ENCODE measurements around the gene RABEPK. TPM values are rescaled to one million over a fixed set of nuclear protein-coding genes. Genes with fewer than 3 reads are reported as not detected.

Gene RABEPK, protein sequence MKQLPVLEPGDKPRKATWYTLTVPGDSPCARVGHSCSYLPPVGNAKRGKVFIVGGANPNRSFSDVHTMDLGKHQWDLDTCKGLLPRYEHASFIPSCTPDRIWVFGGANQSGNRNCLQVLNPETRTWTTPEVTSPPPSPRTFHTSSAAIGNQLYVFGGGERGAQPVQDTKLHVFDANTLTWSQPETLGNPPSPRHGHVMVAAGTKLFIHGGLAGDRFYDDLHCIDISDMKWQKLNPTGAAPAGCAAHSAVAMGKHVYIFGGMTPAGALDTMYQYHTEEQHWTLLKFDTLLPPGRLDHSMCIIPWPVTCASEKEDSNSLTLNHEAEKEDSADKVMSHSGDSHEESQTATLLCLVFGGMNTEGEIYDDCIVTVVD
- total RNA-seq (10 to 100 TPM; 13.9 to 18.7 TPM), polyA plus RNA-seq (ENCODE audit: insufficient read length in 6 of 6) (10 to 100 TPM; 23.2 to 28.4 (median 24.3) TPM)
- long read RNA-seq, donor 1, transcript RABEPK-202 (8 exons, 1,504 nt) = minor isoform, 5 of 17 reads
- long read RNA-seq, donor 1, transcript RABEPK-204 (9 exons, 1,466 nt) = major isoform, 11 of 17 reads
- long read RNA-seq, donor 1, partial matches to known transcripts = 0 of 17 reads
- long read RNA-seq, donor 1, other reads (novel, unspliced or antisense) = 0 of 17 reads
- long read RNA-seq, donor 2, partial matches to known transcripts = 0 of 8 reads
- long read RNA-seq, donor 2, other reads (novel, unspliced or antisense) = 0 of 8 reads
- long read RNA-seq, donor 3, partial matches to known transcripts = 0 of 5 reads
- long read RNA-seq, donor 3, other reads (novel, unspliced or antisense) = 0 of 5 reads
- long read RNA-seq, donor 4, transcript RABEPK-204 (9 exons, 1,466 nt) = major isoform, 14 of 40 reads
- long read RNA-seq, donor 4, transcript RABEPK-202 (8 exons, 1,504 nt) = minor isoform, 8 of 40 reads
- long read RNA-seq, donor 4, partial matches to known transcripts = 8 of 40 reads
- long read RNA-seq, donor 4, other reads (novel, unspliced or antisense) = 8 of 40 reads
- long read RNA-seq, donor 5, partial matches to known transcripts = 319 of 327 reads
- long read RNA-seq, donor 5, other reads (novel, unspliced or antisense) = 0 of 327 reads
- long read RNA-seq, donor 6, partial matches to known transcripts = 0 of 6 reads
- long read RNA-seq, donor 6, other reads (novel, unspliced or antisense) = 0 of 6 reads
- long read RNA-seq, donor 7, transcript RABEPK-204 (9 exons, 1,466 nt) = major isoform, 6 of 9 reads
- long read RNA-seq, donor 7, partial matches to known transcripts = 0 of 9 reads
- long read RNA-seq, donor 7, other reads (novel, unspliced or antisense) = 0 of 9 reads
- long read RNA-seq, donor 8, partial matches to known transcripts = 0 of 6 reads
- long read RNA-seq, donor 8, other reads (novel, unspliced or antisense) = 0 of 6 reads
- long read RNA-seq, donor 9 = 0 reads
- long read RNA-seq, donor 10, transcript RABEPK-204 (9 exons, 1,466 nt) = major isoform, 16 of 46 reads
- long read RNA-seq, donor 10, transcript RABEPK-202 (8 exons, 1,504 nt) = minor isoform, 8 of 46 reads
- long read RNA-seq, donor 10, partial matches to known transcripts = 4 of 46 reads
- long read RNA-seq, donor 10, other reads (novel, unspliced or antisense) = 14 of 46 reads
- long read RNA-seq, donor 11, partial matches to known transcripts = 0 of 8 reads
- long read RNA-seq, donor 11, other reads (novel, unspliced or antisense) = 0 of 8 reads
- long read RNA-seq, donor 12, partial matches to known transcripts = 378 of 390 reads
- long read RNA-seq, donor 12, other reads (novel, unspliced or antisense) = 5 of 390 reads

DNA sequence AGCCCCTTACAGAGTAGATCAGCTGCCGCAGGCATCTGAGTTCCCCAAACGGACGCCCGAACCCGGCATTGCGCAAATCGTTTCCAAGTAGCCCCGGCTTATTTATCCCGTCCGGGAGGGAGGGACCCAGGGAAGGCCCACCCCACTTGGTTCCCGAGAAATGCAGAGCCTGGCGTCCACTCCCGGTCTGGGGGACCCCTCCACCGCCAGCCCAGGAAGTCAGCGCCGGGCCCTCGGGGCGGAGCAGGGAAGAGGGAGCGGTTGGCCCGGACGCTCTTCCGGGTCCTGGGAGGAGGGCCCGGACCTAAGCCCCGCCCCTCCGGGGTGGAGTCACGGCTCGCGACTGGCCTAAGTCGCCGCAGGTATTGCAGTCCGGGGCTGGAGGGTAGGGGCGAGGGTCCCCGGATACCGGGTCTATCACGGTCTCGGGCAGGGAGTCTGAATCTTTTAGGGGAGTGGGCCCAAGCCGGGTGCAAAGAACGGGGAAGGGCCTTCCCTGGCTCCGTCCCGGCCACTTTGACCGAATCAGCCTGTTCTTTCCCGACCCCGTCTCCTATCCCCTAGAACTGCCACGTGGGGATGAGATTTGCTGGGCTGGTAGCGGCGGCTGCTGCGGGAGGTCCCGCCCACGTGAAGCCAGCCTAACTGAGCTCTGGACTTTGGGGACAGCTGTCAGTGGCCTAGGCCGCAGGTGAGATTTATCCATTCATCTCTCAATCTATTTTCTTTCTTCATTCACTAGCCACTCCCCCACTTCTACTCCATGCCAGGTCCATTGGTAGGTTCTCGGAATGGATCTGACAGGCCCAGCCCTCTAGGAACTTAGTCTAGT lies at the start of gene RABEPK:
Gene RABEPK (plus strand): TSS at position 327 of the 832 bp plus-strand sequence. CDS start 2,472 bp downstream, outside the sequence.
- TF ChIP-seq, protein P1, sequence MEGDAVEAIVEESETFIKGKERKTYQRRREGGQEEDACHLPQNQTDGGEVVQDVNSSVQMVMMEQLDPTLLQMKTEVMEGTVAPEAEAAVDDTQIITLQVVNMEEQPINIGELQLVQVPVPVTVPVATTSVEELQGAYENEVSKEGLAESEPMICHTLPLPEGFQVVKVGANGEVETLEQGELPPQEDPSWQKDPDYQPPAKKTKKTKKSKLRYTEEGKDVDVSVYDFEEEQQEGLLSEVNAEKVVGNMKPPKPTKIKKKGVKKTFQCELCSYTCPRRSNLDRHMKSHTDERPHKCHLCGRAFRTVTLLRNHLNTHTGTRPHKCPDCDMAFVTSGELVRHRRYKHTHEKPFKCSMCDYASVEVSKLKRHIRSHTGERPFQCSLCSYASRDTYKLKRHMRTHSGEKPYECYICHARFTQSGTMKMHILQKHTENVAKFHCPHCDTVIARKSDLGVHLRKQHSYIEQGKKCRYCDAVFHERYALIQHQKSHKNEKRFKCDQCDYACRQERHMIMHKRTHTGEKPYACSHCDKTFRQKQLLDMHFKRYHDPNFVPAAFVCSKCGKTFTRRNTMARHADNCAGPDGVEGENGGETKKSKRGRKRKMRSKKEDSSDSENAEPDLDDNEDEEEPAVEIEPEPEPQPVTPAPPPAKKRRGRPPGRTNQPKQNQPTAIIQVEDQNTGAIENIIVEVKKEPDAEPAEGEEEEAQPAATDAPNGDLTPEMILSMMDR (IDR thresholded peaks at IDR 0.05) = no peak
- Histone ChIP-seq H3K27me3 (no peaks in the 10 kb centered on the region), H3K4me1 (peaks cover 0 to 21% of the 10 kb centered on the region in 2 donors), H3K9me3 (no peaks in the 10 kb centered on the region), H3K36me3 (peaks cover 0 to 12% of the 10 kb centered on the region in 2 donors), H3K4me3 (peak within 1 kb of the TSS; percentile 64 to 76), H3K27ac (peak within 1 kb of the TSS; percentile 91 to 97)
- peak; percentile 93 to 99 (median 96) for DNase-seq
- intact Hi-C loops (cut with DNase I) = no loop called here
- peak; percentile 99 for ATAC-seq

DNA sequence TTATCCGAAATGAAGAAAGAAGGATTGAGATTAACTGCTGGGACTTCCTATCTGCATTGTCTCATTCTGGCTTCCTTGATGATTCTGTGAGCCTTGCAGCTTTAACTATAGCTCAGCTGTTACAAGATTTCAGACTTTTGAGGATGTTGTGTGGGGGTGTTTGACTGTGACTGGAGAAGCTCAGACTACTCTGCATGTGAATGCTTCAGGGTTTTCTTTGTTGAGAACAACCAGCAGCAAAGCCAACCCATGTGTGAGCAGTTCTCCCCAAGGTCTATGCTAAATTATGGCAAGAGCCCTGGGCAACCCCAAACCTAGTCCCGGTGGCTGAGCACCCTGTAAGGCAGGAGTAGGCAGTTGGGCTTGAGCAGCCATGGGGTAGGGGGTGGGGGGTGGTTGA lies 48.6 kb upstream of the RABEPK start:
- ATAC-seq = no peak
- Histone ChIP-seq H3K27ac (no peak overlapping the region), H3K36me3 (peaks cover 3 to 72% of the 10 kb centered on the region in 2 donors), H3K4me1 (peaks cover 4 to 12% of the 10 kb centered on the region in 2 donors), H3K27me3 (no peaks in the 10 kb centered on the region), H3K9me3 (no peaks in the 10 kb centered on the region), H3K4me3 (no peak overlapping the region)
- TF ChIP-seq, protein P1 (IDR thresholded peaks at IDR 0.05) = no peak
- intact Hi-C loops (cut with DNase I) = loop anchor here in 1 of 2 donors (10.0 kb wide), 1 partner anchor 207 kb away; the partner anchor contains the start of gene GOLGA1
- DNase-seq = no peak

DNA sequence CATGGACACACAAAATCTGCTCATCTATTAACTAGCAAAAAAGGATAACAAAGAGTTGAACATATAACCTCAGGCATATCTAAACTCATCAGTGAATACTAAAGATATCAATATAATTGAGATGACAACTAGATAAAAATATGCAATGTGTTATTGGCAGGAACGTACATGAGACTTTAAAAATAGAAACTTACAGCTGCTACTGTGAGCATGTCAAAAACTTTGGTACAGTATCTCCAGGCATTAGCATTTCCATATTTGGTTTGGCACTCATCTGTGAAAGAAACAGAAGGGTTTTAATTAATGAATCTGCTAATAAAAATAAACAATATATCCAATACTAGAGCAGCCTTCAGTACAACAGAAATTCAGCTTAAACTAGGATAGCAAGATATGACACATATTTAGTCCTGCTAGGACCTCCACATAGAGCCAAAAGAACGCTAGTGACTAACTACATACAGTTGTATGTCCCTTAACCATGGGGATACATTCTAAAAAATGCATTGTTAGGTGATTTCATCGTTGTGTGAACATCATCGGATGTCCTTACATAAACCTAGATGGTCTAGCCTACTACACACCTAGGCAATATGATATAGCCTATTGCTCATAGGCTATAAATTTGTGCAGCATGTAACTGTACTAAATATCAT lies 46.5 kb upstream of the RABEPK start:
- DNase-seq (no peak), ATAC-seq (no peak)
- no peaks in the 10 kb centered on the region for H3K27me3 ChIP-seq
- peaks cover 3 to 82% of the 10 kb centered on the region in 2 donors for H3K36me3 ChIP-seq
- TF ChIP-seq, protein P1 (IDR thresholded peaks at IDR 0.05) = no peak
- intact Hi-C loops (cut with DNase I) = loop anchor here in 1 of 2 donors (10.0 kb wide), 1 partner anchor 209 kb away; the partner anchor contains the start of gene GOLGA1
- H3K27ac ChIP-seq = no peak overlapping the region
- no peaks in the 10 kb centered on the region for H3K9me3 ChIP-seq
- no peaks in the 10 kb centered on the region for H3K4me1 ChIP-seq
- no peak overlapping the region for H3K4me3 ChIP-seq

Data from left lung (tissue), 14 donors.